Left renal cortex interstitium (tissue), 4 donors: ENCODE results near the gene KIRREL1. TPM values are rescaled to one million over a fixed set of nuclear protein-coding genes. Genes with fewer than 3 reads are reported as not detected.

Source experiments
- DNase-seq, 4 donors: peaks; one replicate each; pipeline ENCODE4 v3.0.0-alpha.2; 2013; ENCODE audit warnings: low read depth in 4 of 4, low spot score in 2 of 4, missing footprints in 1 of 4
- polyA plus RNA-seq, 4 donors: library from polyadenylated mRNA; unstranded; fragments of 120-200 nt; gene quantifications; one replicate each; pipeline ENCODE4 v1.2.1, GENCODE V29; 2013; ENCODE audit not compliant: insufficient read length in 4 of 4

KIRREL1 gene
- polyA plus RNA-seq, 4 donors, result 167 to 186 (median 179) TPM

DNA sequence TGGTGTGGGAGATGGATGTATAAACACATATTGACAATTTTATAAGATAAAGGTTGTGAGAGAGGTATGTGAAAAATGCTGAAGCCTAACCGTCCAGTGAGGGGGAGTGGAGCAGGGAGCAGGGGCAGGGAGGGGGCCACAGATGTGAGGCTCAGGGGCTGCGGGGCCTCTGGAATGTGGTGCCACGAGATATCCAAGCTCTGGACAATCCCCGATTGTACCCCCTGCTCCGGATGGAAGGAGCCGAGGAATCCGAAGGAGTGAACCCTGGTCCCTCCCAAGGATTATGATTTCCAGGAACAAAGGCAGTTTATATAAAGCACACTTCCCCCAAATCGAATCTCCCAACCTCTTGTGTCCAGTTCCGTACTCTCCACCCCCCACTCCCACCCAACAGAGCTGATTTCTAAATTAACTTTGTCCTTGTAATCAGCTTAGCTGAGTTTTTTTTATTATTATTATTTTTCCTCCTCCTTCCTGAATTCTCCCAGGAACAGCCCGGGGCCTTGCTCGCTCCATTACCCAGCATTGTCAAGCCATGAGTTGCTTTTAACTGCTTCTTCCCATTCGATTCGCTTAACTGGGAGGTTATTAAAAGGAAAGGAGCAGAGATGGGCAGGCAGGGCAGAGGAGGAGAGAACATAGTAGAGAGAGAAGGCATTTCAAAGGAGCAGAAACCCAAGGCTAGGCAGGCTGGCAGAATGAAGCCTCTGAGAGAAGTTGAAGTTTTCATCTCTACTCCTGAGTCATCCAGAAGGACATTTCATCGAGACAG, 9.4 kb downstream of the KIRREL1 start:
- no peak for DNase-seq

DNA sequence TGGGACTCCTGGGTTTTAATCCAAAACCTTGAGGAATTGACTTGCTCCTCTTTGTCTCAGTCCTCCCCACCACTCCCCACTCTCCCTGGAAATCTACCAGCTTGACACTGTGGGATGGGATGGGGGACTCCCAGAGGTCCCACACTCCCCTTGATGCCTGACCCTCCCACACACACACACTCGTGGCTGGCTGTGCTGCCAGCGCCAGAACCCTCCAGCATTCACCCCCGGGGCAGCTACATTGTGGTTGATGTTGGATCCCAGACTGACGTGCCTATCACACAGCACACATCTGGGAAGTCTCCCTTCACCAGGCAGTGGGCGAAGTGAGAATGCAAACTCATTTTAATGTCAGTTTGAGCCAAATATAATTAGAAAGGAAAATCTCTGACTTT, 10.0 kb downstream of the KIRREL1 start:
- no peak for DNase-seq

DNA sequence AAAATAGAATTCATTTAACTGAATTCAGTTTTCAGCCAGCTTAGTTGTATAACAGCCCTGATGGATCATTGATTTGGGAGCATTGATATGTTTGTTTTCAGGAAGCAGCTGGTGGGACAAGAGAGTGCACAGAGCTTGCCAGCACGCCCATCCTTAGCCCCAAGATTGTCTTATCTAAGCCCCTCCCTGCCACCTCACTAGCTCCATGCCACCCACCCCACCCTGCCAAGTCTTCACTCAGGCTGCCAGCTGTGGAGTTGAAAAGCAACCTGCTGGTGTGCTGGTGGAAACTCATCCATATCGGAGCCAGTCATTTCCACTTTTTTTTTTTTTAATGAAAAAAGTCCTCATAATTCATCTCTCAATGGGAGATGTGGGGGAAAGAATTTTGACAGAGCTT, 11.8 kb downstream of the KIRREL1 start:
- DNase-seq, result no peak

DNA sequence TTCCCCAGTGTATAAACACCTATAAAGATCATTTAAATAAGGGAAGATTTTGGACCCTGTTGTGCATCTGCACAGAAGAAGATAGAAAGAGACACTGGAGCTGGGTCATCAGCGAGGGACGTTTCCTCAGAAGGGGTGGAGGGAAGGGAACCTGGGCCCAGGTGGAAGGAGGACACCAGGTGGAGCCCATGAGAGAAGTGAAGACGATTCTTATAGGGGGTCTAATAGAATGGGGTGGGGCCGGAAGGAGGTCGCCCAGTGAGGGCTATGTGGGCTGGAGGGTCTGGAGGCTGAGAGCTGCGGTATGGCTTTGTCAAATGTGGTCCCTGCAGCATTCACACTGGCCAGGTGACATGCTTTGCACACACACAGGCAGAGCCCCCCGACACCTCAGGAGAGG, 13.7 kb downstream of the KIRREL1 start:
- no peak for DNase-seq

DNA sequence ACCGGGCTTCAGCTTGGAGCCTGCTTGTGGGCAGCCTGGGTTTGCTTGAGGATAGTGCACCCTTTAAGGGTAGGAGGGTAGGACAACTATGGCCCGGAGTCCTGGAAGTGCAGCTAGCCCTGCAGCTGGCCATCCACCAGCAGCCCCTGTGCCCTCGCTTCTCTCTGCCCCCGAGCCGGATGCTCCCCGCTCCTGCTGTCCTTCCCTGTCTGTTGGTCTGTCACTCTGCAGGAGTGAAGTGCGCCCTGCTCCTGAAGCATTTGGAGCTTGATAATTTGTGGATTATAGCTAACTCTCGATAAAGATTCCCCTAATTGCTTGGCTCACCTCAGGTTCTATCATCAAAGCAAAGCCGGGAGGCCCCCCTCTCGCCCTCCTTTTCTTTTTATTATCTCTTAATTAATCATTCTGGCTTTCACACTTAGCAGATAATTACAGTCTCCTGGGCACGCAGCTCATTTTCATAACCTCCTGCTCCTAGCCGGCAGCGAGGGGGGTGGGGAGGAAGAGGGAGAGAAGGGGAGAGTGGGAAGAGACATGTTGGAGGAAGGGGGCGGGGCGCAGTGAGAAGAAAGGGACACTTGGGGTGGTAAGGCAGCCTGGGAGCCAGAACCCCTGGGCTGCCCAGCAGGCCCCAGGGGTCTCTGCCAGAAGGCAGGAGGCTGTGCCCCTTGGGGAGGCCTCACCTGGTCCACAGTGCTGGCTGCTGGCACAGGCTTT, 14.4 kb downstream of the KIRREL1 start:
- no peak for DNase-seq

DNA sequence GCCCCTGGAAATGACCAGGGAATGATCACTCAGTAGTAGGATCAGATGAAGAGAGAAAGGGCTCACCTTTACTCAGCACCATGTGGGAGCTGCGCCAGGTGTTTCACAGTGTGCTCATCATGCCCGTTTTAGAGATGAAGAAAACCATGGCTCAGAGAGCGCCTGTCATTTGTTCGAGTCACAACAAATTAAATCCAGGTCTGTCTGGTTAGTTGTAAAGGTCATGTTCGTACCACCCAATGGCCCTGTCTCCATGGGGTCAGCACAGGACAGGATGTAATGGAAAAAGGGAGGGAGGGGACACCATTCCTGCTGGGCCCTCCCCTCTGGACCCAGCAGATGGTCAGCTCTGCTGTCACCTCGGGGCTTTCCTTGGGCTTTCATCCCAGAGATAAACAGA, 15.2 kb downstream of the KIRREL1 start:
- DNase-seq, result no peak

DNA sequence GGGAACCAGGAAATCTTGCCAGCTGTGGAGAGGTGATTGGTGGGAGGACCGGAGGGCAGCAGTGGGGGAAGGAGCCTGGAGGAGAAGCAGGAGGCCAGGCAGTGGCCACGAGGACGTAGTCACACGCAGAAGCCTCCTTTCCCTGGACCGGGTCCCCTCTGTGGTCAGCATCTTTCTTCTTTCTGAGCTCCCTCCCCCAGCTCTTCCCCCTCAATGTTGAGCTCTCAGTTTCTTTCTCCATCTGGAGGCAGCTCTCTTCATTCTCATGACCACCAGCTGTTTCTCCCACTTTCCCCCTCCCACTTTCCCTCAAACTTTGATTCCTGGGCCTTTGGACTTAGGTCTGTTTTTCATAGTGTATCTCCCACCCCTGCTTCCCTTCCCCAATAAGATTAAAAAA, 18.3 kb downstream of the KIRREL1 start:
- DNase-seq, result no peak

DNA sequence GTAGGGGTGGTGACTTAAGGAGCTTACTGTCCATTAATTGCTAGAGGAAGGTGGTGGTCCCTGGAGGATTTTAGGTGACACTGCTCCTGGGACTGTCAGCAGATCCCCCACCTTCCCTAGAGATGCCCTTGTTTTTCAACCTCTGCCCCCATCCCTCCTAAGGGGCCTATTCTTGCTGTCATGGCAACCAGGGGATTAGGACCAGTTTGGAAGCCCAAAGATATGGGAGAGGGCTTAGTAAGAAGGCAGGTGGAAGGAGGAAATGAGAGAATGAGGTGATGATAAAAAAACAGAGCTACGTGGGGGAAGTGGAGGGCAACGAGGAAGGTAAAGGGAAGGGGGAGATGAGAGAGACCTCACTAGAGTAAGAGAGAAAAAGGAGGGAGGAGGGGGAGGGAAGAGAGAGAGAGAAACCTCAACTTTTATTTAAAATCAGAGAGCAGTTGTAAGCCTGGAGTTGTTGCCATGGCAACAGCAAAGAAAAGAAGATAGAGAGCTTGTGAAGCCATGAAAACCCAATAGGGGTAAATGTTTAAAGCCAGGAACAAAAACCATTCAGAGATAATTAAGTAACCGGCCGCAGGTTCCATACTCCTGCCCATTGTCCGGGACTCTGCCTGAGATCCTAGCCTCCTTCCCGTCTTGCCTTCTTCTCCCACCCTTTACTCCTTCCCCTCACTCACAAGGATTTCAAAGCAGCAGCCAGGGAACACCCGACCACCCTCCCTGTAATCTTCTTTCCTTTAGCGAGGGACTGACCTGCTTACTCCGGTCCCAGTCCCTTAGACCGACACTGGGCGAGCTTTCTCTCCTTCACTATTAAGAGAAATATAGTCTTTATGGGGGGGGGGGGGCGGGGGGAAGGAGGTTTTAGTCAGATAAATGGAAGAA, 20.6 kb downstream of the KIRREL1 start:
- DNase-seq, result no peak

DNA sequence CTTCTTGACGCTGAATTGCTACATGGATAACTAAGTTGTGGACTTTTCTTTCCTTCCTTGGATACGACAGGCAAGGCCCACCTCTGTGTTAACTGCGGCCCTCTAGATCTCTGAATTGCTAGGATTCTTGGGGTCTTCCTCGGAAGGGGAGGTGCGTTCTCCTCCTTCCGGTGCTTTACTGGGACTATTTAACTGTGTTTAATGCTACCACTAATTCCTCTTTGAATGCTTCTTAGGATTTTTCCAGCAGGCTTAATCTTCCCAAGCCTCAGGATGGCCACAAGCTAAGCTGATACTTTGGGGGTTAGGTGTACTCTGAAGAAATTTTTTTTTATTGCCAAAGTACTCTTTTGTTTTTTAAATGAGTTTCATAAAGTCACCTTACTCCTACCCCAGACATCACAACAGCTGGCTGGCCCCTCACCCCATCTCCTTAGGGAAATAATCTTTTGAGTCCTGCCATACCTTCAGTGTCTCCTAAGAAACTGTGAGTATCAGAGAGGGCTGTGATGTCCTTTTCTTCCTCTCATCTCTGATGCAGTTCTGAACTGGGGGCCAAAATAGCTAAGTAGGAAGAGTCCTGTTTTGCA, 21.4 kb downstream of the KIRREL1 start:
- DNase-seq, result no peak

DNA sequence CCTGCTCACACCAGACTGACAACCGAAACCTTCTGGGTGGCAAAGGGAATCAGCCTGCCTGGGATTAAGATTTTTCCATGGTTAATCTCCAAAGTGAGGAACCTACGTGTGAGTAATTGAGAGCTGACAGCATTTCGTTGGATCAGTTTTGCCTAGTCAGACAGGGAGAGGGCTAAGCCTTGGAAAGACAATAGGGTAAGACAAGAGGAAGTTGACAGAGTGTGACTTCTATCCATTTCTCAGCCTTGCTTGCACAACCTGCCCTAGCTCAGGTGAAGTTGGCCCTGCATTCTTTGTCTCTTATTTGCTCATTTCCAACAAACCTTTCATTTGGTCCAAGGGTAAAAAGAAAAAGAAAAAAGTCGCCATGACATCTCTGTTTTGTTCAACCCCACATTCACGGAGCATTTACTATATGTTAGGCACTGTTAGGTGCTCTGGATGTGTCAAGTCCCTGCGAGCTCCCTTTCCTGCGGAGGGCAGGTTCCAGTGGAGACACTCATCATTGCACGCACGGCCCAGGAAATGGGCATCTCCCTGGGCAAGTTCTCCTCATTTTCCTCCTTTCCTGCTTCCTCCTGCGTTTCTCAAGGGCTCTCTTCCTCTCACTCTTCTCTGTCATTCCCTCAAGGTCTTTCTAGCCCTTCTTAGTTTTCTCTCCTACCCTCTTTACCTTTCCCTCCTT, 23.3 kb downstream of the KIRREL1 start:
- DNase-seq, result no peak

DNA sequence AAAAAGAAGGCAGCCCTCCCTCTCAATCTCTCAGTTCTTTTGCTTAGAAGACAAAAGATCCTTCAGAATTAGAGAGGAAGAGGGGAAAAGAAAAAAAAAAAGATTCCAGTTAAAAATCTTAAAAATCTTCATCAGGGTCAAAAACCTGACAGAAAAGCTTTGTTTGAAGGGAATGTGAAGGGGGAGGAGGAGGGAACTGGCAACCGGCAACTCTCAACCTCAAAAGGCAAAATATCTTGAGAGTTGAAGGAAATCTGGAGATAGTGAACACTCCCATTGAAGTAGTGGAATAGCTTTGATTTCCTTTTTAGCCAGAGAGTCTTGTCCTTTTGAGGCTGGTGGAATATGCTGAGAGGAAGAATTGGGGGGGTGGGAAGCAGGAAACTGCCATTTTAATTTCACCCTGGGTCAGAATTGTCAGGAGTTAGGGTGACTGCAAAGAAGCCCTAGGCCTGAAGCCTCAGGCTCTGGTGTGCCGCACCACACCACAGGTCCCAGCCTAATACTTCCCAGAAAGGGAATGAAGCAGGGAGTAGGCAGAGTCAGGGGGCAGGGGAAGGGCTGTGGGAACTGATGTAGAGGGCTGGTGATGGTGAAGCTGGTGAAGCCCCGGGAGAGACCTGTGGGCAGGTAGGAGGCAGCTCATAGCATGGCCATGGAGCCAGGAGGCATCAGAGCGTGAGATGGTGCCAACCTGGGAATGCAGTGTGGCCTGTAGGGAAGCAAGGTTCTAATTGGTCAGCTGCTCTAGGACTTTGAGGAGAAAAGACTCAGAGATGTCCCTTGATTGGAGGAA, 24.6 kb downstream of the KIRREL1 start:
- DNase-seq, result no peak

DNA sequence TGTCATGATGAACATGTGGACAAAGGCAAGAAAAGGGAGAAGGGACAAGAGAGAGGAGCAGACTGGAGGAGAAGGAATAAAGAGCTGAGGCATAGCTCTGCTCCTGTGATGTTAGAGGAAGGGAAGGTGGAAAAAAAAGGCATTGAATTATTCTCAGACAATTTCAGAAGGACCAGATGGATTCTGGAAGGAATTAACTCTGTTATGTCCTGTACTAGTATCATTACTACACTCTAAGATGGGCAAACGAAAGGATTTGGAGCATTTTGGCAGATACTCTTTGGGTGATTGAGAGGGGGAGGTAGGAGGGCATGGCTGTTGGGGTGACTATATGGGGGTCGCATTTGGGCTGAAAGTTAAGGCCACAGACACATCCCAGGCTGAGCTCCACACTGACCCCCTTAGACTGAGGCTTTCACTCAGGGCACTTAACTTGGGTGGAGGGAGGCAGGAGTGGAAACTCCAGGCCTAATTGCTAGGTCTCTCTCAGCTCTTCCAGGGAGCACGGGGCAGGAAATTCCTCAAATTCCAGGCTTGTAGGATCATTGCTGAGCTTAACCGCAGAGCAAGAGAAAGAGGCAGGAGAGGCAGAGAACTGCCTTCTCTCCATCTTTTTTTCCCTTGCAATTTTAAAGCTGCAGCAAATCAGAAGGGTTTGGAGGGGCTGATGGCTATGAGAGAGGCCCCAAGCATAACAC, 25.9 kb downstream of the KIRREL1 start:
- peak in 1 of 4 donors; percentile 85 for DNase-seq

DNA sequence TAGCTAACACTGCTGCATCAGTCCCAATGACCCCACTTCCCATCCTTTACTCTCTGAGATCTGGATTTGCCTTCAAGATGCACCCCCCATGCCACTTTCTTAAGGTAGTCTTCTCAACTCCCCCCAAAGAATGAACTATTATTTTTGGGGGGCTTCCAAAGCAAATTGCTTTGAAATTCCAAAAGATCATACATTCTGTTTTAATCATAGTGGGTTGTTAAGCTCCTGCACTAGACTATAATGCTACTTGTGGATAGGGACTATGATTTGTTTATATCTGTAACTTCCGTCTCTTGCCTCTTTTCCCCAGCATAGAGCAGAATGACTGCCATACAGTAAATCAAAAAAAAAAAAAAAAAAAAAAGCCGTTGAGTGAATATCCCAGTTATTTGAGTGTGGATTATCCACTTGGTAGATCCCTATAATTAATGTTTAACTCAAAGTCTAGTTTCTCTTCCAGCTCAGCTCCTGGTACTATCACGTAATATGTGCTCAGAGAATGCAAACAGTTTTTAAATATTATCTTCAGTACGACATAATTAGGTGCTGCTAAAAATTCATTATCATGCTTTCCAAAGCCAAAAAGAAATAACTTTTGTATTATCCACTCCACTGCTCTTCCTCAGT, 26.9 kb downstream of the KIRREL1 start:
- DNase-seq, result no peak

DNA sequence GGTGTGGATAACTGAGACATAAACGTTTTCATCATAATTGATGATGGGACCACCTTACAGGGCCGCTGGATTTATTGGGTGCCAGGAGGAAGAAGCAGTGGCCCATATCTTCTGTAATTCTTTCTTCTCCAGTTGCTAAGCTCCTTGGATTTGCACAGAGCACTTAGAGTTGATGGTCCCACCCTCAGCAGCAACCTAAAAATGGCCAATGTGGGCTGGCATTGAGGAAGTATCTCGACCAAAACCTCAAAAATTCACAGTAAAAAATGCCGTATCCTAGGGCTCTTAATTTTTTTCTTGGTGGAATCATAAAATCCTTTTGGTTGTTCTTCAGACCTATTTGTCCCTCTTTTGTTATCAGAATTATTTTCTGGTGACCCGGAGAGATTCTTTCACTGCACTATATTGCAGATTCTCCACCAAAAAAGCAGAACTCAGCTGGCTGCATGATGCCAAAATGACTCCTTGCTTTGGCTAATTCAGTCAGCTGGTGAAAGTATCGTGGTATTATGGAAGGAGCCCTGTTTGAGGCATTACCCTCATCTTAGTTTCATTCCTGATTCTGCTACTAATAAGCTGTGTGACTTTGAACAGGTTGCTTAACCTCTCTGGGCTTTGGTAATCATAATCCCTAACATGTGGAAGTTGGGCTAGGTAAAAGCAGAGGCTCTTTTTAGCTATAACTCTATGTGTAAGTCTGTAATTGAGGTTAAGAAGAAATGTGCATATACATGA, 27.6 kb downstream of the KIRREL1 start:
- no peak for DNase-seq

DNA sequence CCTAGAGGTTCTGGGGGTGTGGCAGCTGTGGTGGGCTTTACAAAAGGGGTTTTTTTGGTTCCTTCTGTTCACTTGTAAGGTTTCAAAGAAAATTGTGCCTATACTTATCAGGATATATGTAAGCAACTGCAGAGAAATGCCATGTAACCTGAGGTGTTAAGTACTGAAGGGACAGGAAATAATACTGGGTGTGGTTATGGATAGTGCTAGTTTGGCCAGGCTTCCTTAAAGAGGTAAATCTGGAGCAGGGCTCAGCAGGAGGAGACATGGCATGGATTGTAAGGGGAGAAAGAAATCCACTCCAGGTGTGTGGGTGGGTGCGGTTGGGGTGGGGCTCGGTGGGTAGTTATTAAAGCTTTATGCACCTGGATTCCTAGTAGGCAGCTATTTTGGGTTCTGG, 28.3 kb downstream of the KIRREL1 start:
- no peak for DNase-seq

DNA sequence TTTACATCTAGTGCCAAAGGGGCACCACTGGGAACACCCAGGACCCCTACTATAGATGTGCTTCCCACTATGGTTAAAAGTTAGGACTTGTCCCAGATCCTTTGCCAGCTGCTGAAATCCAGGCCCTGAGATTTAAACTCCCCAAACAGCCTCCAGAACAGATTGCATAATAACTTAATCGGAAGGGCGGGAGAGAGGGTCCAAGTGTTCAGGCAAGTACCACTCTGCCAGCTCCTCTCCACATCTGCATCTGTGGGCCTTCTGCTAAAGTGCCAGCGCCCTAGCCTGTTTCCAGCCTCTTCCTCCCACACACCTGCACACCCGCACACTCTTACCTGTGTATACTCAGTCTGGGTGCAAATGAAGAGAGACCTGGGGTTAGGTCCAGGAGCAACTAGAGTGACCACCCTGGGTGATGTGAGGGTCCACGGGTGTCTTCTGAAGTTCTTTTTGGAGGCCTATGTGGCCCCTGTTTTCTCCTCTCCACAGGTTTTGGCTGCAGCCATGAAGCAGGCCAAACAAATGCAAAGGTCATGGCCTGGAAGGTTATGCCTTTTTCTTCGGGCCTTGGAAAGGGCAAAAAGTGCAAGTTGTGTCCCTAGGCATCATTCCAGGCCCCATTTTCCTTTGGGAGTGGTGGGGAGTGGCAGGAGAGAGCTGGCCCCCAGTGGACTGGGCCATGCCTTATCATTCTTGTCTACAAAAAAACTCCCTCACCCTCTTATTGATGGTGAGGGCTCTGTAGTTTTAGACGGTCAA, 29.3 kb downstream of the KIRREL1 start:
- DNase-seq, result no peak

DNA sequence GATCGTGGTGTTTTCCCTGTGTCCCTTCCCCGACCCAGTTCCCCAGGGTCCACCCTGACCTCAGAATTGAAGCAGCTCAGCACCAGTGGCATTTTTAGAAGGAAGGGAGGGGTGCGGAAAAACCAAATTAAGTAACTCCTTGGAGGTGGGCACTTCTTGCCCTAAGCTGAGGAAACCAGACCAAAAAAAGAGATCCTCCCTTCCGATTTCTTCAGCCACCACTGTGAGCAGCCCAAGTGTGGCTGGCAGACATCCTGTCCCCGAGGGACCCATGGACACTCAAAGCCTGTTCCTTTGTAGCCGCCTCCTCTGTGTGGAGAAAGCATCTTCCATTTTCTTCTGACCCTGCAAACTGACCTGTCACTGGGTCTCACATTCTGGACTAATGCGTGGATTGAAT, 31.3 kb downstream of the KIRREL1 start:
- no peak for DNase-seq
